ENCODE measurements around the gene RPS6KA5. TPM values are rescaled to one million over a fixed set of nuclear protein-coding genes. Genes with fewer than 3 reads are reported as not detected.

RPS6KA5 gene
- total RNA-seq, 2 donors from 2014 or later: 35.4 to 42.0 TPM

- H3K27me3 Mint-ChIP-seq: no peaks in the 10 kb centered on the region
- H3K36me3 Mint-ChIP-seq (ENCODE audit: low read depth): no peaks in the 10 kb centered on the region
- ATAC-seq: no peak
- H3K27ac Mint-ChIP-seq: no peak overlapping the region
- peaks cover 28% of the 10 kb centered on the region for H3K4me1 Mint-ChIP-seq
- no peak for DNase-seq
- peak overlapping the region; percentile 2 for H3K4me3 Mint-ChIP-seq
- H3K9me3 ChIP-seq (ENCODE audit: control insufficient read depth, low read length, poor library complexity, severe bottlenecking): no peaks in the 10 kb centered on the region
These were observed 50.3 kb downstream of the RPS6KA5 start for GRCh38 chr14:91010153-91010533.

GRCh38 chr14:91009501-91010152 lies 50.8 kb downstream of the RPS6KA5 start:
- H3K4me3 Mint-ChIP-seq: peak overlapping the region; percentile 70

GRCh38 chr14:91008759-91009409 lies 51.6 kb downstream of the RPS6KA5 start:
- no peaks in the 10 kb centered on the region for H3K36me3 Mint-ChIP-seq (ENCODE audit: low read depth)
- ATAC-seq (no peak), DNase-seq (no peak)
- H3K4me3 Mint-ChIP-seq: peak overlapping the region; percentile 12
- H3K9me3 ChIP-seq (ENCODE audit: control insufficient read depth, low read length, poor library complexity, severe bottlenecking): no peaks in the 10 kb centered on the region
- H3K27me3 Mint-ChIP-seq: no peaks in the 10 kb centered on the region
- peak overlapping the region; percentile 21 for H3K27ac Mint-ChIP-seq
- peaks cover 28% of the 10 kb centered on the region for H3K4me1 Mint-ChIP-seq

More at GRCh38 chr14:91009501-91010152, 50.8 kb downstream of the RPS6KA5 start:
- Mint-ChIP-seq H3K4me1 (peaks cover 28% of the 10 kb centered on the region), H3K27ac (peak overlapping the region; percentile 21), H3K36me3 (ENCODE audit: low read depth) (no peaks in the 10 kb centered on the region), H3K27me3 (no peaks in the 10 kb centered on the region)
- no peak for DNase-seq
- ATAC-seq: peak; percentile 80
- H3K9me3 ChIP-seq (ENCODE audit: control insufficient read depth, low read length, poor library complexity, severe bottlenecking): no peaks in the 10 kb centered on the region

DNA sequence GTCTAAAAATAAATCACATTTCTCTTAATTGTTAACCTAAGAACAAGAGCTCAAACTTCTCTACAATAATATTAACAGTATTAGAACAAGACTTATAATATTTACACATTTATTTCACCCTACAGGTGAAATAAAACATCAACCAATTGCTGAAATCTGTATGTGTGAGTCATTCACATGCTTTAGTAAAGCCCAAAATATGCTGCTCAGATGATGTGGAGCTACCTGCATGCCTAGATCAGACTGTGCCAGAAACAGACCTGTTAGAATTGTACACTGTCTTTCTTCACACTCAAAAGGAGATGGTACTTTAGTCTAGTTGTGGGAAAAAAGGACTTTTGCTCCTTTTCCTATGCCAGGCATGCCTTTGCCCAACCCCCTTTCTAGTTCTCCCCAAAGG lies 54.7 kb downstream of the RPS6KA5 start:
- Mint-ChIP-seq H3K4me1 (peaks cover 27% of the 10 kb centered on the region), H3K36me3 (ENCODE audit: low read depth) (no peaks in the 10 kb centered on the region), H3K27ac (peak overlapping the region; percentile 34), H3K4me3 (no peak overlapping the region), H3K27me3 (no peaks in the 10 kb centered on the region)
- H3K9me3 ChIP-seq (ENCODE audit: control insufficient read depth, low read length, poor library complexity, severe bottlenecking): no peaks in the 10 kb centered on the region
- DNase-seq (no peak), ATAC-seq (no peak)

DNA sequence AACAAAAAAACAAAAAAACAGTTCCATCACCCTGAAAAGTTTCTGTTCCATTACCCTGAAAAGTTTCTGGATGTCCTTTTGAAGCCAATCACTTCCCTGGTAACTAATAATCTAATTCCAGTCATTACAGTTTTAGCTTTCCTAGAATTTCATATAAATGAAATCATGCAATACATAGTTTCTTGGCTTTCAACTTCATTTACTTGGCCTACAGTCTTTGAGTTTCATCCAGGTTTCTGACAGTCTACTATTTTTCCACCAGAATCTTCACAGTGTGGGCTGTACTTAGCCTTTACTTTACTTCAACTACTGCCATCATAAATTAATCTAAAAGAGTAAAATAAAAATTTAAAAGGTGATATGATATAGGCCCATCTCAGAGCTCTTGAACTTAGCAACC lies 55.5 kb downstream of the RPS6KA5 start:
- no peaks in the 10 kb centered on the region for H3K36me3 Mint-ChIP-seq (ENCODE audit: low read depth)
- no peaks in the 10 kb centered on the region for H3K9me3 ChIP-seq (ENCODE audit: control insufficient read depth, low read length, poor library complexity, severe bottlenecking)
- H3K4me1 Mint-ChIP-seq: peaks cover 21% of the 10 kb centered on the region
- H3K27me3 Mint-ChIP-seq: no peaks in the 10 kb centered on the region
- H3K4me3 Mint-ChIP-seq: no peak overlapping the region
- no peak for ATAC-seq
- no peak for DNase-seq
- peak overlapping the region; percentile 73 for H3K27ac Mint-ChIP-seq

GRCh38 chr14:90999299-90999698 lies 61.1 kb downstream of the RPS6KA5 start:
- H3K9me3 ChIP-seq (ENCODE audit: control insufficient read depth, low read length, poor library complexity, severe bottlenecking): no peaks in the 10 kb centered on the region
- peaks cover 2% of the 10 kb centered on the region for H3K4me1 Mint-ChIP-seq
- no peak overlapping the region for H3K4me3 Mint-ChIP-seq
- no peak overlapping the region for H3K27ac Mint-ChIP-seq
- H3K27me3 Mint-ChIP-seq: no peaks in the 10 kb centered on the region
- DNase-seq: no peak
- ATAC-seq: no peak
- no peaks in the 10 kb centered on the region for H3K36me3 Mint-ChIP-seq (ENCODE audit: low read depth)

DNA sequence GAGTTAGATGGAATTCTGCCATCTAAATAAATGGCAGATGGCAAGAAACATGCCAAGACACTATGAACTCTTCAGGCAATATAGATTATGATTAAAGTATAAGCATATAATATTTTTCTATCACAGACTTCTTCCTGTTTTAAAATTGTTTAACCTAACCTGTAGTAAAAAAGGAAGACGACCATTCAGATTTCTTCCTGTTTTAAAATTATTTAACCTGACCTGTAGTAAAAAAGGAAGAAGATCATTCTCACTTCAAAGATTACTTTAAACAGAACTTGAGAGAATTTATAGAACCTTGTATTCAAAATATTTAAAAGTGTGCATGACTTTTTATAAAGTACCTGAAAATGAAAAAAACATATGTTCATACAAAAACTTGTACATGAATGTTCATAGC lies 63.5 kb downstream of the RPS6KA5 start:
- ATAC-seq (no peak), DNase-seq (no peak)
- Mint-ChIP-seq H3K27me3 (no peaks in the 10 kb centered on the region), H3K4me1 (peaks cover 8% of the 10 kb centered on the region), H3K4me3 (no peak overlapping the region), H3K36me3 (ENCODE audit: low read depth) (peaks cover 2% of the 10 kb centered on the region), H3K27ac (peak overlapping the region; percentile 34)
- H3K9me3 ChIP-seq (ENCODE audit: control insufficient read depth, low read length, poor library complexity, severe bottlenecking): no peaks in the 10 kb centered on the region

- peaks cover 10% of the 10 kb centered on the region for H3K4me1 Mint-ChIP-seq
- no peaks in the 10 kb centered on the region for H3K27me3 Mint-ChIP-seq
- H3K36me3 Mint-ChIP-seq (ENCODE audit: low read depth): peaks cover 4% of the 10 kb centered on the region
These were observed 64.7 kb downstream of the RPS6KA5 start for GRCh38 chr14:90995785-90996184.

GRCh38 chr14:90993792-90994191 lies 66.6 kb downstream of the RPS6KA5 start:
- H3K9me3 ChIP-seq (ENCODE audit: control insufficient read depth, low read length, poor library complexity, severe bottlenecking): no peaks in the 10 kb centered on the region
- Mint-ChIP-seq H3K4me3 (no peak overlapping the region), H3K36me3 (ENCODE audit: low read depth) (peaks cover 8% of the 10 kb centered on the region), H3K4me1 (peaks cover 18% of the 10 kb centered on the region), H3K27ac (peak overlapping the region; percentile 79), H3K27me3 (no peaks in the 10 kb centered on the region)
- ATAC-seq: no peak
- no peak for DNase-seq

More at GRCh38 chr14:90995785-90996184, 64.7 kb downstream of the RPS6KA5 start:
- no peaks in the 10 kb centered on the region for H3K9me3 ChIP-seq (ENCODE audit: control insufficient read depth, low read length, poor library complexity, severe bottlenecking)
- Mint-ChIP-seq H3K27ac (no peak overlapping the region), H3K4me3 (no peak overlapping the region)
- no peak for DNase-seq
- ATAC-seq: no peak

DNA sequence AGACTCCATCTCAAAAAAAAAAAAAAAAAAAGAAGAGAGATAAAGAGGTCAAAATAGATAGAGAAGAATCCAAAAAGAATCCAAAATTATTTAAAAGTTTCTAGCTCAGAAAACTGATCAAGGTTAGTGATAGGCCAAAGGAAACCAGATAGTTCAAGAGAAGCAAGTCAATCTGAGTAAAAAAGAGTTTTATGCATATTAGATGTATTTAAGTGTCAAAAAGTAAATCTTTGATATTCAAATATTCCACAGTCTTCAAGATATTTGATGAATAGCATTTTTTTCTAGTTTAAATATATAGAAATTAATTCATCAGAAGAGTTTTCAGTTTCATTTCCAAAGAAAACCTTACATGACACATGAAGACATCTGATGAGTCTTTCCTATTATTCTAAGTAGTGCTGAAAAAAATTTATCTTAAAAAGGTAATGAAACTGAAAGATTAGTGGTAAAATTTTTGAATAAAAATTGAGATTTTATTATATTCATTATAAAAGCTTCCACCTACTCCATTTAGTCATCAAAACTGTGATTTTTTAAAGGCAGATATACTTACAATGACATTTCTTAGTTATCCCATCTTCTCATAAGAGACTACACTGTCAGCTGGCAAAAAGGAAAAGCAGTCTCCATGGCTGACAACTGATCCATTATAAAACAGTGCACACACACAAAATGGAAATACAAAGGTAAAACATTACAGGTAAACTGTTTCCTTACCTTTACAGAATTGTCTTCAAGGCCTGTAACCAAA lies 68.6 kb downstream of the RPS6KA5 start:
- peaks cover 18% of the 10 kb centered on the region for H3K4me1 Mint-ChIP-seq
- DNase-seq (no peak), ATAC-seq (no peak)
- no peak overlapping the region for H3K4me3 Mint-ChIP-seq
- no peaks in the 10 kb centered on the region for H3K9me3 ChIP-seq (ENCODE audit: control insufficient read depth, low read length, poor library complexity, severe bottlenecking)
- no peaks in the 10 kb centered on the region for H3K27me3 Mint-ChIP-seq
- H3K36me3 Mint-ChIP-seq (ENCODE audit: low read depth): peaks cover 8% of the 10 kb centered on the region
- peak overlapping the region; percentile 84 for H3K27ac Mint-ChIP-seq

GRCh38 chr14:90990141-90990540 lies 70.3 kb downstream of the RPS6KA5 start:
- ATAC-seq (no peak), DNase-seq (no peak)
- no peaks in the 10 kb centered on the region for H3K9me3 ChIP-seq (ENCODE audit: control insufficient read depth, low read length, poor library complexity, severe bottlenecking)
- peaks cover 8% of the 10 kb centered on the region for H3K36me3 Mint-ChIP-seq (ENCODE audit: low read depth)
- no peak overlapping the region for H3K4me3 Mint-ChIP-seq
- no peaks in the 10 kb centered on the region for H3K27me3 Mint-ChIP-seq
- peaks cover 23% of the 10 kb centered on the region for H3K4me1 Mint-ChIP-seq
- no peak overlapping the region for H3K27ac Mint-ChIP-seq

DNA sequence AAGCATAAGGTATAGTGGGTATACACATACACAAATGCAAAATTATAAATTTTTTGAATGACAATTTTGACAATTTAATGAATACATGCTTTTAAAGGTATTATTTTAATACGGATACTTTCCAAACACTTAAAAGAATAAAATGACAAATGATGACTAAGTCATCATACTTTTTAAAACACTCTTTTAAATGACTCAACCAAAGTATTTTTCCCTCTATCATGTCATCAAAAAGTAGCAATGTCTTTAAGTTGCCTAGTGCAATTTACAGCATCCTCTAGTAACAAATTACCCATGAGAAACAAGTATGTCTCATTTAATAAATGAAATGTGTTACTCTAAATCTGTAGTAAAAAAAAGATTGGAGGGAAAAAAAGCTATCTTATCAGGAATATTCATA lies 73.3 kb downstream of the RPS6KA5 start:
- no peak for ATAC-seq
- Mint-ChIP-seq H3K27me3 (no peaks in the 10 kb centered on the region), H3K27ac (no peak overlapping the region), H3K36me3 (ENCODE audit: low read depth) (peaks cover 13% of the 10 kb centered on the region), H3K4me3 (no peak overlapping the region), H3K4me1 (peaks cover 23% of the 10 kb centered on the region)
- DNase-seq: no peak
- no peaks in the 10 kb centered on the region for H3K9me3 ChIP-seq (ENCODE audit: control insufficient read depth, low read length, poor library complexity, severe bottlenecking)

DNA sequence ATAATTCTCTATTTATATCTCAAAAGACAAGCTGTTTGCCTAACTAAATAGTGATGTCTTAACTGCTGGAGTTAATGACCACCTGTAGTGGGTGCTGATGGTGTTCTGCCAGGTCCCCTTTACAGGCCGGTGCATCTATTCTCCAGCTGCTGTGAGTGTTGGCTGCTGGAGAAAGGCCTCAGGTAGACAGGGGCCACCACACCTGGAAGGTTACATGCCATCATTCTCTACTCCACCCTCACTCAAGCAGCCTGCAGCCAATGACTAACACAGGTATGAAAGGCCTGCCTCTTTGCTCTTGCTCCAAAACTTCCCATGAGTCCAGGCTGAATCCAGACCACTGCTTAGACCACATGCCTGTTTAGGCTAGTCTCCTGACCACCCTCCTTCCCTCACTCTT lies 73.9 kb downstream of the RPS6KA5 start:
- Mint-ChIP-seq H3K4me3 (peak overlapping the region; percentile 68), H3K27ac (no peak overlapping the region), H3K4me1 (peaks cover 22% of the 10 kb centered on the region), H3K36me3 (ENCODE audit: low read depth) (peaks cover 13% of the 10 kb centered on the region), H3K27me3 (no peaks in the 10 kb centered on the region)
- no peak for DNase-seq
- H3K9me3 ChIP-seq (ENCODE audit: control insufficient read depth, low read length, poor library complexity, severe bottlenecking): no peaks in the 10 kb centered on the region
- ATAC-seq: peak; percentile 36
